HEK293 (cell line): ENCODE measurements around the gene C12orf57.

Source experiments
- CTCF ChIA-PET: fragments of 350-600 bp; formaldehyde crosslinking; extraction: SDS; loops from one replicate; lab custom pipeline; 2021; ENCODE audit warnings: antibody characterized with exemption; lab: Yijun Ruan, JAX
- POLR2A ChIA-PET: fragments of 300-600 bp; formaldehyde crosslinking; extraction: SDS; loops from one replicate; lab custom pipeline; 2020; ENCODE audit warnings: antibody characterized with exemption, inconsistent platforms; lab: Yijun Ruan, JAX
- H3K27ac ChIP-seq: fragments of 200-500 bp; sonication (Bioruptor generic); 2 replicates; pipeline ENCODE4 v1.5.1; 2014; ENCODE audit warnings: low read depth, low read length, control low read depth, inconsistent platforms; ENCODE audit errors: extremely low read depth
- H3K36me3 ChIP-seq, 2 experiments: fragments of 200-500 bp in 1 of 2; sonication (Bioruptor generic) in 1 of 2; 1 replicate in 1 of 2; 2 replicates in 1 of 2; pipeline ENCODE4 v1.5.1; 2014 to 2017; ENCODE audit warnings: inconsistent platforms in 2 of 2, low read length in 2 of 2; ENCODE audit not compliant: control insufficient read depth in 2 of 2, insufficient read depth in 1 of 2
- H3K4me1 ChIP-seq: fragments of 200-500 bp; sonication (Bioruptor generic); 2 replicates; pipeline ENCODE4 v1.5.1; 2014; ENCODE audit warnings: mild to moderate bottlenecking, low read length, inconsistent platforms; ENCODE audit not compliant: control insufficient read depth, insufficient read depth
- H3K4me3 ChIP-seq: 2 replicates; pipeline ENCODE4 v1.5.1; 2011; ENCODE audit warnings: low read depth, mild to moderate bottlenecking, control low read depth, low read length, moderate library complexity
- H3K9me3 ChIP-seq: fragments of 200-500 bp; sonication (Bioruptor generic); 2 replicates; pipeline ENCODE4 v1.5.1; 2014; ENCODE audit warnings: low read depth, low read length, inconsistent platforms; ENCODE audit not compliant: control insufficient read depth, insufficient read depth
- ATF2 ChIP-seq: fragments of 450-650 bp; formaldehyde crosslinking; IDR thresholded peaks from 2 replicates; pipeline ENCODE4 v1.5.1; 2016; ENCODE audit warnings: missing biosample characterization, missing genetic modification characterization, low read depth
- BCL11B ChIP-seq: fragments of 450-650 bp; formaldehyde crosslinking; IDR thresholded peaks from 2 replicates; pipeline ENCODE4 v1.5.1; 2016; ENCODE audit warnings: low read depth, missing biosample characterization, missing genetic modification characterization
- GFI1B ChIP-seq: fragments of 450-650 bp; formaldehyde crosslinking; IDR thresholded peaks from 2 replicates; pipeline ENCODE4 v1.5.1; 2016; ENCODE audit warnings: missing biosample characterization, missing genetic modification characterization
- KLF9 ChIP-seq: fragments of 450-650 bp; formaldehyde crosslinking; IDR thresholded peaks from 2 replicates; pipeline ENCODE4 v1.5.1; 2016; ENCODE audit warnings: missing biosample characterization, missing genetic modification characterization, low read depth
- PRDM6 ChIP-seq: fragments of 450-650 bp; formaldehyde crosslinking; IDR thresholded peaks from 2 replicates; pipeline ENCODE4 v1.5.1; 2017; ENCODE audit warnings: missing biosample characterization, missing genetic modification characterization
- SCRT1 ChIP-seq: fragments of 450-650 bp; formaldehyde crosslinking; IDR thresholded peaks from 2 replicates; pipeline ENCODE4 v1.5.1; 2016; ENCODE audit warnings: missing biosample characterization, missing genetic modification characterization, borderline replicate concordance
- SCRT2 ChIP-seq: fragments of 450-650 bp; formaldehyde crosslinking; IDR thresholded peaks from 2 replicates; pipeline ENCODE4 v1.5.1; 2016; ENCODE audit warnings: missing biosample characterization, missing genetic modification characterization
- ZEB2 ChIP-seq: fragments of 450-650 bp; formaldehyde crosslinking; IDR thresholded peaks from 2 replicates; pipeline ENCODE4 v1.5.1; 2016; ENCODE audit warnings: missing biosample characterization, missing genetic modification characterization
- ZFHX2 ChIP-seq: fragments of 450-650 bp; formaldehyde crosslinking; conservative IDR thresholded peaks from 2 replicates; pipeline ENCODE4 v1.5.1; 2016; ENCODE audit warnings: missing biosample characterization, missing genetic modification characterization
- ZFP37 ChIP-seq: fragments of 450-650 bp; formaldehyde crosslinking; IDR thresholded peaks from 2 replicates; pipeline ENCODE4 v1.5.1; 2016; ENCODE audit warnings: missing biosample characterization, missing genetic modification characterization
- ZNF24 ChIP-seq: fragments of 450-650 bp; formaldehyde crosslinking; IDR thresholded peaks from 2 replicates; pipeline ENCODE4 v1.5.1; 2016; ENCODE audit warnings: missing biosample characterization, missing genetic modification characterization
- ZNF335 ChIP-seq: fragments of 450-650 bp; formaldehyde crosslinking; conservative IDR thresholded peaks from 2 replicates; pipeline ENCODE4 v1.5.1; 2016; ENCODE audit warnings: missing biosample characterization, missing genetic modification characterization
- ZNF362 ChIP-seq: fragments of 450-650 bp; formaldehyde crosslinking; IDR thresholded peaks from 2 replicates; pipeline ENCODE4 v1.5.1; 2016; ENCODE audit warnings: missing biosample characterization, missing genetic modification characterization
- ZNF449 ChIP-seq: fragments of 450-650 bp; formaldehyde crosslinking; IDR thresholded peaks from 2 replicates; pipeline ENCODE4 v1.5.1; 2017; ENCODE audit warnings: missing biosample characterization, mild to moderate bottlenecking, missing genetic modification characterization, moderate library complexity
- ZNF501 ChIP-seq: fragments of 450-650 bp; formaldehyde crosslinking; IDR thresholded peaks from 2 replicates; pipeline ENCODE4 v1.5.1; 2016; ENCODE audit warnings: missing biosample characterization, missing genetic modification characterization
- ZNF518A ChIP-seq: fragments of 450-650 bp; formaldehyde crosslinking; conservative IDR thresholded peaks from 2 replicates; pipeline ENCODE4 v1.5.1; 2016; ENCODE audit warnings: low read depth, missing biosample characterization, missing genetic modification characterization
- ZNF670 ChIP-seq: fragments of 450-650 bp; formaldehyde crosslinking; IDR thresholded peaks from 2 replicates; pipeline ENCODE4 v1.5.1; 2016; ENCODE audit warnings: missing biosample characterization, missing genetic modification characterization, low read depth
- ZNF792 ChIP-seq: fragments of 450-650 bp; formaldehyde crosslinking; IDR thresholded peaks from 2 replicates; pipeline ENCODE4 v1.5.1; 2016; ENCODE audit warnings: missing biosample characterization, missing genetic modification characterization

C12orf57 gene

GRCh38 chr12:6963791-6964413 lies 20.1 kb downstream of the C12orf57 start (continued):
- no peak for TF ChIP-seq ZNF670 (tag by site-specific recombination)
- 0 out of 2 replicates have a peak, but pooled peaks have one; percentile 11 for TF ChIP-seq ZFHX2 (tag by site-specific recombination)
- no peak for TF ChIP-seq ZNF24 (tag by site-specific recombination)

GRCh38 chr12:6964605-6965025 lies 20.8 kb downstream of the C12orf57 start:
- H3K36me3 ChIP-seq = peaks cover 14 to 55% of the 10 kb centered on the region in 2 experiments
- H3K4me1 ChIP-seq = peaks cover 2% of the 10 kb centered on the region; the same call in 1 of the 2 replicates
- no peak for TF ChIP-seq BCL11B (tag by site-specific recombination)
- peak; percentile 34; the same call in 1 of the 2 replicates for TF ChIP-seq SCRT2 (tag by site-specific recombination)
- TF ChIP-seq, all 188 proteins: peak for 1
- ChIA-PET CTCF (interaction anchor here (0.6 to 7.7 kb wide), 25 partner anchors 10 to 333 kb away, joined by 3 to 138 read pairs (median 5); partner anchors contain the start of genes C12orf57, C1R, LPCAT3 and PTPN6), POLR2A (interaction anchor here (0.9 to 4.1 kb wide), 6 partner anchors 19 to 113 kb away, joined by 4 to 67 read pairs (median 8); partner anchors contain the start of genes C12orf57, CDCA3, RNU7-1 and SPSB2)
- Histone ChIP-seq H3K27ac (peak overlapping the region; percentile 1; the same call in 1 of the 2 replicates), H3K9me3 (no peaks in the 10 kb centered on the region), H3K4me3 (no peak overlapping the region)

- Histone ChIP-seq H3K9me3 (no peaks in the 10 kb centered on the region), H3K27ac (peak overlapping the region; percentile 1; the same call in 1 of the 2 replicates), H3K36me3 (peaks cover 14 to 55% of the 10 kb centered on the region in 2 experiments), H3K4me1 (peaks cover 2% of the 10 kb centered on the region; the same call in 1 of the 2 replicates), H3K4me3 (no peak overlapping the region)
- POLR2A ChIA-PET = interaction anchor here (0.9 to 4.1 kb wide), 6 partner anchors 20 to 113 kb away, joined by 4 to 67 read pairs (median 8); partner anchors contain the start of genes C12orf57, CDCA3, RNU7-1 and SPSB2
- CTCF ChIA-PET = interaction anchor here (0.6 to 7.7 kb wide), 26 partner anchors 9 to 333 kb away, joined by 3 to 138 read pairs (median 5); partner anchors contain the start of genes C12orf57, C1R, PTPN6 and RNU7-1
- no peak for TF ChIP-seq SCRT1 (tag by site-specific recombination)
- TF ChIP-seq ZNF792 = no peak
- TF ChIP-seq GFI1B (tag by site-specific recombination) = peak; percentile 50; the same call in 1 of the 2 replicates
- 0 out of 2 replicates have a peak, but pooled peaks have one; percentile 19 for TF ChIP-seq ZEB2
- no peak for TF ChIP-seq ZNF362 (tag by site-specific recombination)
- 0 out of 2 replicates have a peak, but pooled peaks have one; percentile 72 for TF ChIP-seq ZNF501 (tag by site-specific recombination)
- TF ChIP-seq KLF9 (tag by site-specific recombination) = no peak
- TF ChIP-seq ZFP37 = peak; percentile 68; the same call in 1 of the 2 replicates
- no peak for TF ChIP-seq ZNF518A
- peak; percentile 16; the same call in 1 of the 2 replicates for TF ChIP-seq ZNF449 (tag by site-specific recombination)
- no peak for TF ChIP-seq ATF2 (tag by site-specific recombination)
- peak; percentile 79 for TF ChIP-seq PRDM6 (tag by site-specific recombination)
- peak; percentile 89 for TF ChIP-seq ZNF335 (tag by site-specific recombination)
Observed at GRCh38 chr12:6965026-6965661, 21.3 kb downstream of the C12orf57 start.
